ENCODE data around the gene DNAH5.

DNA sequence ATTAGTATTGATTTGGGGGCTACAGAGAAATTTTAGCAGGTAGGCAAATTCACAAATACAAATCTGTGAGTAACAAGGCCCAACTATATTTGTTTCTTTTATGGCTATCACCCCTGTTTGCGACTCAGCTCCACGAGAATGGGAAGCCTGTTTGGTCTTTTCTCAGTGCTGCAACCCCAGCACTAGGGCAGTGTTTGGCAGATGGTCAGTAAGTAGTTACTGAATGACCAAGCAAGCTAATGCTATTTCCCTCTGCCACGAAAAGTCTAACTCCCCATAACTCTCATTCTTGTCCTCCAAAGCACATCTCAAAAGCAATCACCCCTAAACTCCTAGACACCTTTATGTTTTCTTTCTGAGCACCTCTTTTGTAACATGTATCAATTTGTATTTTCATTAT lies 245.6 kb downstream of the DNAH5 start:
- TF ChIP-seq, protein P1, sequence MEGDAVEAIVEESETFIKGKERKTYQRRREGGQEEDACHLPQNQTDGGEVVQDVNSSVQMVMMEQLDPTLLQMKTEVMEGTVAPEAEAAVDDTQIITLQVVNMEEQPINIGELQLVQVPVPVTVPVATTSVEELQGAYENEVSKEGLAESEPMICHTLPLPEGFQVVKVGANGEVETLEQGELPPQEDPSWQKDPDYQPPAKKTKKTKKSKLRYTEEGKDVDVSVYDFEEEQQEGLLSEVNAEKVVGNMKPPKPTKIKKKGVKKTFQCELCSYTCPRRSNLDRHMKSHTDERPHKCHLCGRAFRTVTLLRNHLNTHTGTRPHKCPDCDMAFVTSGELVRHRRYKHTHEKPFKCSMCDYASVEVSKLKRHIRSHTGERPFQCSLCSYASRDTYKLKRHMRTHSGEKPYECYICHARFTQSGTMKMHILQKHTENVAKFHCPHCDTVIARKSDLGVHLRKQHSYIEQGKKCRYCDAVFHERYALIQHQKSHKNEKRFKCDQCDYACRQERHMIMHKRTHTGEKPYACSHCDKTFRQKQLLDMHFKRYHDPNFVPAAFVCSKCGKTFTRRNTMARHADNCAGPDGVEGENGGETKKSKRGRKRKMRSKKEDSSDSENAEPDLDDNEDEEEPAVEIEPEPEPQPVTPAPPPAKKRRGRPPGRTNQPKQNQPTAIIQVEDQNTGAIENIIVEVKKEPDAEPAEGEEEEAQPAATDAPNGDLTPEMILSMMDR (IDR thresholded peaks at IDR 0.05): no peak
- no peak for TF ChIP-seq POLR2A (IDR thresholded peaks at IDR 0.05)

All from esophagus squamous epithelium (tissue), 4 donors.